OCI-LY7 (cell line): Measurements from ENCODE around the gene TIMP4.

Source experiments
- CTCF ChIP-seq: fragments of 200-600 bp; sonication (generic); conservative IDR thresholded peaks from 2 replicates; pipeline ENCODE4 v1.5.1; 2014; ENCODE audit warnings: mild to moderate bottlenecking, antibody characterized with exemption, low read length, moderate library complexity, mixed read lengths
- EZH2phosphoT487 ChIP-seq: fragments of 200-600 bp; sonication (generic); IDR thresholded peaks from 2 replicates; pipeline ENCODE4 v1.6.1; 2018; ENCODE audit warnings: low read depth, borderline replicate concordance, mild to moderate bottlenecking, mixed run types, antibody characterized with exemption, low read length, moderate library complexity, mixed read lengths

- no peak for TF ChIP-seq CTCF
- TF ChIP-seq EZH2phosphoT487 = no peak
These were observed 19.5 kb upstream of the TIMP4 start for GRCh38 chr3:12178091-12178820.
